Kidney tubule cell (primary cell): Measurements from ENCODE around the gene GNE.
"Not testable (repeated sequence)": the region's sequence is repeated elsewhere in the genome, so short reads cannot be mapped to it uniquely, and the experiment has no call there.

Experiments
- DNase-seq: peaks from one replicate; pipeline ENCODE4 v3.0.0-alpha.2; 2018; ENCODE audit warnings: low spot score

GNE gene

DNA sequence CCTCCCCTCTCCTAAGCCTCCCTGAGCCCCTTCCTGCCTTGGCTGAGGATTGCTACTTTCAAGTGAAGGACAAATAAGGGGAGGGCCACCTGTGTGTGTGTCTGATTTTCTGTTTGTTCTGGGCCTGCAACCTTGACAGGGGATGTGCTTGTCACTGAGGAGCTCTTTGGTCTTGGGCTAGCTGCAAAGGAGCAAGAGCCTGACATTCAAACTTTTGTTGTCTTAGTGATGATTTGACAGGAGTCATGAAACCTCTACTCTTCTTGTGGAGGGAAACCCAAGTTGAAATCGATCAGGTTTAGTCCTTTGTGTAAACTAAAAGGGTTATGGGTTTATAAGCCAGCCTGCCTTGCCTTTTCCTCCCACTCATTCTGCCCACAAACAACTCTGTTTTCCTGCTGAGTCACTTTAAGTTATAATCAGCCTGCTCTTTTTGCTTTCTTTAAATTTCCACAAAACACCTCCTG, 50.7 kb downstream of the GNE start:
- DNase-seq = peak; percentile 52

DNA sequence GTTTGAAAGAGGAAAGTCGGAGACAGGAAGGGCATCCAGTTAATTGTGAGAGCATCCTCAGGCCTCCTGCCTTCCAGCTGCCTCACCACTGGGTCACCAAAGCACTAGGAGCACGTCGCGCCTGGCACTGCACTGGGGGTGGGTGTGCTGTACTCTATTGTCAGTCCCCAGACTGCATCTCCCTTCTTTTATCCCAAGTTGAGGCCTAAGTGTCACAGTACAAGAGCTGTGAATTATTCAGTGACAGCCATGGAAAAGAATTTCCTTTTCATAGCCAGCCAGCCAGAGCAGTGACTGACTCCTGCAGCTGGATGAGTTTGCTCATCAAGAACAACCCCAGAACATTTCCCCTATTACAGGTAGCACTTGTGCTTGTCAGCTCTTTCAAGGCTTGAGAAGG, 51.2 kb downstream of the GNE start:
- DNase-seq = peak; percentile 93

DNA sequence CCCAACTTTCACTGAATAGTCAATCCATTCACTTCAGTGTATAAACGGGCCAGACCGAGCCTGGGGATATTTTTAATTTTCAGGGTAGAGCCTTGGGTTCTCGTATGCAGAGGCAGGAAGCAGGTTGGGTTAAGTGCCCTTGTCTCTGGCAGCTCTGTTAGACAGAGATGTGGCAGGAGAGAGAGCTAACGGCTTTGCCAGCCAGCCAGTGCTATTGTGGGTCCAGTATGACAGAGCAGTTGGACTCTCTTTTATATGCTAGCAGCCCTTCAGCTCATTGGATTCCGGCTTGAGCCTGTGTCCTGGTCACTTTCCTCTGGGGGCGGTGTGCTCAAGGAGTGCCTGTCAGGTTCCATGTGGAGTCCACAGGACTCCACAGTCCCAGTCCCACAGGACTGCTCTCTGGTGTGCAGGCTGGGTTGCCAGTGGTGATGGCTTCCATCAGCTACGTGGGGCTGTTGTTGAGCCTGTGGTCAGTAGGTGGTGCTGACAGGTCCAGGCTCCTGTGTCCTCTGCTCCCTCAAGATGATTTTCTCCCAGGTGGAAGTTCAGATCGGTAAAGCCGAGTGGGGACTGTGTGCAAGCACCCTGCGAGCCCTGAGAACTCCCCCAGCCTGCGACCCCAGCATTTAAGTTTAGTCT, 53.2 kb downstream of the GNE start:
- peak; percentile 43 for DNase-seq

DNA sequence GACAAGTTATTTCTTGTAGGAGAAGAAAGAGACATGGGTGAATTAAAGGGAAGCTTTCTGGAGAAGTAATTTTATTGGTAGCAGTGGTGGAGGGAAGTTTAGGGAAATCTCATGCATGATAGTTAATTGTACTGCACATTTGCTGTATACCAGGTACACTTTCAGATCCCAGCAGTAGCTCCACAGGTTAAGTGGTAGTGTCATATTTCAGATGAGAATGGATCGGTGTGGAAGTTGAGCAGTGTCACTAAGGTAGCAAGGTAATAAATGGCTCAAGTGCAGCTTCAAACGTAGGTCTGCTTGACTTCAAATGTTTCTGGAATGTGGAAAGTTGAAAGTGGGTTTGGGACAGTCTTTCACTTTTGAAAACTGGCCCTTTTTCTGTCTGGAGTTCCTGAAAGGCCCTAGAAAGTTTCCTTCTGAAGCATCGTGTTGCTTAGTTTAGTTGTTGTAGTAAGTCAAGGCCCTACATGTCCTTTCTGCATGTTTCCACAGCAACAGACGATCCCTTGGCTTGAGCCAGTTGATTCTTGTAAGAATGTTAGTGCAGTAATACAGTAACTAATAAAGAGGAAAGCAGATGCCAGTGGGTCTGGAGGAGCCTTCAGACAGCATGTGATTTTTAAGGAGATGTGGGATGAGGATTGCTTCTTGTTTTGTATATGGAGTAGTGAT, 63.8 kb downstream of the GNE start:
- peak; percentile 36 for DNase-seq

DNA sequence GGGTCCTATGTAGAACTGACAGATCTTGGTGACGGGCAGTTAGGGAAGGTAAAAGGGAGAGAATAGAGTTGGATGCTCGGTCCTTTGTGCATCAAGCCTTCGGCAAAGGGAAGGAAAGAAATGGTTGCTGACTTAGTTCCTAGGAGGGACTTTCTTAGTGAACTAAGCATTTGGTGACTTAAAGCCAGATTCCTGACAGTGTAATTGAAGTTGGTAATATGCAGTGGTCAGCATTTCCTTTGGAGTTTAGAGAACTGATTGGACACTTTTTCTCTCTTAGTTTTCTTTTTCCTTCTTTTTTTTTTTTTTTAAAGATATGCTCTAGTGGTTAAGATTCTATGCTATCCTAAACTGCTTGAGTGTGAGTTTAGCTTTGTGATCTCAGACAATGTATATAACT, 65.2 kb downstream of the GNE start:
- DNase-seq = no peak

DNA sequence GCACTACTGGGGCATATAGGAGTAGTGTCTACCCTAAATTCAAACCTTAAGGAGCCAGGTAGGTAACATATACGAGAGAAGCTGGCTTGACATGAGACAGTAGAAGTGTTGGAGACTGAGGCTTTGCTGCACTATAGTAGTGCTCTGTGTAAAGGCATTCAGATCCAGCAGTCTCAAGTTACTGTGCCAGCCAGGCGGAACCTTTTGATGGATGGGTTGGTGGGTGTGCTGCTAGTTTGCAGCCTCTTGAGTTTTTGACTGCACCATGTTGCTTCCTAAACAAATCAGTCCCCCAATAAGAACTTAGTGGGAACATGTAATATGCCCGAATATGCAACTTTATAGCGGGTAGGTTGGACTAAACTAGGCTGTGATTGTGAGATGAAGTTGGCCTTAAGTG, 66.1 kb downstream of the GNE start:
- DNase-seq = peak; percentile 56

DNA sequence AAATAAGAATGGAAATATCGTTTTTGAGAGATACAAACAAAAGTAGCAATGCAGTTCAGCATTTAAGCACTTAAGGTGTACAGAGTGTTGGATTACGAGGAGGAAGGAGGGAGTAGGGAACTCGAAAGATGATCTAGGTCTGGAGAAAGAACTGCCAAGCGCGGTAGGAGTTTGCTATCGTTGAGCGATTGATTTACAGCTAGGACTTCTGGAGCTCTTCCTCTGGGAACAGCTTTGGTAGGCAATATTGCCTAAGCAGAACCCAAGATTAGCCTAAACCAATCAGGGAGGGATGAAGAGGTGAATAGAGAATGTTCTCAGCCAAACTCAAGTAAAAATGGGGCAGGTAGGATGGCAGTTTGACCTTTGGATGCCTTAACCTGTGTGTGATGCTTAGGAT, 66.6 kb downstream of the GNE start:
- no peak for DNase-seq

DNA sequence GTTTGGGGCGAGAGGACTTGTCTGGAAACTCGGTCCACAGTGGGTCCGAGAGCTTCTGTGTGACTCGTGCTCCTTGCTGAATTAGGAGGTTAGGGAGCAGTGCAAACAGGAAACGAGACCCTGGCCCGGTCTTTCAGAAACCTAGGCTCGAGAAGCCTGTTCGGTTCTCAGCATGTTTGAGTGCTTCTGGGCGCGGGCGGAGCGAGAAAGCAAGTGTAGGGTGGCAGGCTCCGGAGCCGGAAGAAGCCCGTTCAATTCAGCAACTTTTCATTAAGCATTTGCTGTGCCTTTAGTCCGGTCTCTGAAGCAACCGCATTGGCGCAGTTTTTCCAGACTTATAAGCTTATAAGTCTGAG, 67.0 kb downstream of the GNE start:
- peak; percentile 41 for DNase-seq

DNA sequence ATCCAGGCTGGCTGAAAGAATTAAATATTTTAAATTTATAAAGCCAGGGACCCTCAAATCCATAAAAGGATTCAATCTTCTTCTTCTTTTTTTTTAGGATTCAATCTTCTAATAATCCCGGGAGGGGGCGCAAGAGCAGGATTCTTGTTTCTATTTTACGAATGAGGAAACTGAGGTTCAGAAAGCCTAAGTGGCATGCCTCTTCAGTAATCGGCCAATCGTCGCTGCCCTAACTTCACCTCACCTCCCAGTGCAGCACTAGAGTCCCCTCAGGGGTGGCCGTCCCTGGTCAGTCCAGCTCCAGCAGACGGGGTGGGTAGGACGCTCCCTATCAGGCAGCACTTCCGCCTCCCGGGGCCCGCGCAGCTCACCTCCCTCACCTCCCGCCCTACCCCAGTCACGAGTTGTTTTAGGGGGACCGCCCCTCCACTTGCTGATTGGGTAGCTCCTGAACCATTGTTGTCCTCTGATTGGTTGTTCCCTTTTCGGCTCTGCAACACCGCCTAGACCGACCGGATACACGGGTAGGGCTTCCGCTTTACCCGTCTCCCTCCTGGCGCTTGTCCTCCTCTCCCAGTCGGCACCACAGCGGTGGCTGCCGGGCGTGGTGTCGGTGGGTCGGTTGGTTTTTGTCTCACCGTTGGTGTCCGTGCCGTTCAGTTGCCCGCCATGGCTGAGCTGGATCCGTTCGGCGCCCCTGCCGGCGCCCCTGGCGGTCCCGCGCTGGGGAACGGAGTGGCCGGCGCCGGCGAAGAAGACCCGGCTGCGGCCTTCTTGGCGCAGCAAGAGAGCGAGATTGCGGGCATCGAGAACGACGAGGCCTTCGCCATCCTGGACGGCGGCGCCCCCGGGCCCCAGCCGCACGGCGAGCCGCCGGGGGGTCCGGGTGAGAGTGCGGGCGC, 67.6 kb downstream of the GNE start, which contains the start of gene CLTA:
CLTA (plus strand) TSS at position 534 of the 902 bp plus-strand sequence; CDS start at position 670, 136 bp downstream.
- peak; percentile 99 for DNase-seq

DNA sequence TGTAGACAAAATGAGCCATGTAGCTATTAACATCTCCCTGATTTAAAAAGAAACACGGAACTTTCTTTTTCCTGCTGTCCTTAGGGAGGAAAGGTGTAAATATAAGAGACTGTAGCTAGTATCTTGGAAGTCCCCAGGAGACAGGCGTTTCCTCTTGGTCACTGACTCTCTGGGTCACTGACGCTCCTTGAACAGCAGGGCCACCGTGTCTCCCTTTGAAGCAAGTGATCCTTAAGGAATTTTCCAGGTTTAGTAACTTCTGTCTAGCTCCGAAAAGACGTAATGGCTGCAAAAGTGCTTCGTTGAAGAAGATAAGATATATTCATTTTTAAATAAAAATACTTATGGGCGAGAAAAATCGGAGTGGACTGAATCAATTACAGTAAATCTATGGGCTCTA, 68.3 kb downstream of the GNE start:
- peak; percentile 77 for DNase-seq

DNA sequence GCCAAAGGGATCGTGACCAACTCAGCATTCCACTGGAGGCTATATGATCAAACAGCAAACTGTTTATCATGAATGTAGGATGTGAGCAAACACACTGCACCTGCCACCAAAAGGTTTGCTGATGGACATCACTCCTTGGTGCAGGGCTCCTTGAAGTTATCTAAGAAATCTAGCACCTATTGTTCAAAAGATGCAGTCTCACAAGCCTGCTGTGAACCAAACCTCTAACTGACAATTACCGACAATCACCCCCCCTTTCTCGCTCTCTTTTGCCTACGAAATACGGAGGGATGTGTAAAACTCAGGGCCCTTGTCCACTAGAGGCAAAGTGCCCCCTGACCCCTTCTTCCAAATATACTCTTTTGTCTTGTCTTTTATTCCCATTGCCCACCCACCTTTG, 70.0 kb downstream of the GNE start:
- DNase-seq = no peak

DNA sequence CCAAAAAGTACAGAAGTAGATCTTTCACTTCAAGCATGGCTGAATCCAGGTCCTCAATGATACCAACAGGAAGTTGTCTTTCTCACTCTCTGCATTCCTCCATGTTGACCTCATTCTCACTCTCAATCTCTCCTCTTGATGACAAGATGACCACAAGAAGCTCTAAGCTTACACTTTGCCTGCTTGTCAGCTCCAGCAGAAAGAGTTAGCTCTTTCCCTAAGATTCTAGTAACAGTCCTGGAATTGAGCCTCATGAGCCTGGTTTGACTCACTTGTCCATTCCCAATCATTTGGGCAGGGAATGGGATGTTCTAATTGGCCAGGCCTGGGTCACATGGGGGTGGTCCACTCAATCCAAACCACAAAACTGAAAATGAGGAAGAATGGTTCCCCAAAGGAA, 70.8 kb downstream of the GNE start:
- peak; percentile 97 for DNase-seq

DNA sequence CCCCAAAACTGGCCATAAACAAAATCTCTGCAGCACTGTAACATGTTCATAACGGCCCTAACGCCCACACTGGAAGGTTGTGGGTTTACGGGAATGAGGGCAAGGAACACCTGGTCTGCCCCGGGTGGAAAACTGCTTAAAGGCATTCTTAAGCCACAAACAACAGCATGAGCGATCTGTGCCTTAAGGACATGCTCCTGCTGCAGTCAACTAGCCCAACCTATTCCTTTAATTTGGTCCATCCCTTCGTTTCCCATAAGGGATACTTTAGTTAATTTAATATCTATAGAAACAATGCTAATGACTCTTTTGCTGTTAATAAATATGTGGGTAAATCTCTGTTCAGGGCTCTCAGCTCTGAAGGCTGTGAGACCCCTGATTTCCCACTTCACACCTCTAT, 78.0 kb downstream of the GNE start:
- DNase-seq = not testable (repeated sequence)

DNA sequence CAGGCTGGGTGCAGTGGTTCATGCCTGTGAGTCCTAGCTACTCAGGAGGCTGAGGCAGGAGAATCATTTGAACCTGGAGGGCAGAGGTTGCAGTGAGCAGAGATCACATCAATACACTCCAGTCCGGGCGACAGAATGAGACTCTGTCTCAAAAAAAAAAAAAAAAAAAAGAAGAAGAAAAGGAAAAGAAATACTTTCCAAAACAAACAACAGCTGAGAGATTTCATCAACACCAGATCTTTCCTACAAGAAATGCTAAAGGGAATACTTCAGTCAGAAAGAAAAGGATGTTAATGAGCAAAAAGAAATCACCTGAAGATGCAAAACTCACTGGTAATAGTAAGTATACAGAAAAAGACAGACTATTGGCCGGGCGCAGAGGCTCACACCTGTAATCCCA, 80.7 kb downstream of the GNE start:
- DNase-seq = no peak

DNA sequence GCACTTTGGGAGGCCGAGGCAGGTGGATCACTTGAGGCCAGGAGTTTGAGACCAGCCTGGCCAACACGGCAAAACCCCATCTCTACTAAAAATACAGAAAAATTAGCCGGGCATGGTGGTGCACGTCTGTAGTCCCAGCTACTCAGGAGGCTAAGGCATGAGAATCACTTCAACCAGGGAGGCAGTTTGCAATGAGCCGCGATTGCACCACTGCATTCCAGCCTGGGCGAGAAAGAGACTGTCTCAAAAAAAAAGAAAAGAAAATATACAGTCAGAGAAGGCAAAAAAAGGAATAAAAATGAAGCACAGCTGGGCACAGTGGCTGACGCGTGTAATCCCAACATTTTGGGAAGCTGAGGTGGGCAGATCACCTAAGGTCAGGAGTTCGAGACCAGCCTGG, 81.8 kb downstream of the GNE start:
- not testable (repeated sequence) for DNase-seq

DNA sequence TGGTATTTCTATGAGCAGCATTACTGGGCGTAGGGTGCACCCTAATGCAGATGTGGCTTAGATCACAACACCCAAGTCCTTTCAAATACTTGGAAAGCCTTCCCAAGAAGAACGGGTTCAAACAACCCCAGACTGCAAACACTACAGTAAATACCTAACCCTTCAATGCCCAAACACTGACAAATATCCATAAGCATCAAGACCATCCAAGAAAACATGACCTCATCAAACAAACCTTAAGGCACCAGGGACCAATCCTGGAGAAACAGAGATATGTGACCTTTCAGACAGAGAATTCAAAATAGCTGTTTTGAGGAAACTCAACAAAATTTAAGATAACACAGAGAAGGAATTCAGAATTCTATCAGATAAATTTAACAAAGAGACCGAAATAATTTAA, 83.0 kb downstream of the GNE start:
- DNase-seq = not testable (repeated sequence)

DNA sequence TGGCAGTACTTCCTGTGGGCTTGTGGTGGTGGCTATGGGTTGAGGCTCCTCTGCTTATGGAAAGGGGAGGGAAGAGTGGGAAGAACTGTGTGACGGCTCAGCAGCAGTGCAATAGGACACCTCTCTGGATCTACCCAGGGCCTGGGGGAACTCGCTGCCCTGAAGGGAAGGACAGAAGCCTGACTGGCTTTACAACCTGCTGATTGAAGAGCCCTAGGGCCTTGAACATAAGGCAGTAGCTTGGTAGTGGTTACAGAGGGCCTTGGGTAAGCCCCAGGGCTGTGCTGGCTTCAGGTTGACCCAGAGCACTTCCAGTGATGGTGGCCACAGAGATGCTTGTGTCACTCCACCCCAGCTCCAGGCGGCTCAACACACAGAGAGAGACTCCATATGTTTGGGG, 83.5 kb downstream of the GNE start:
- no peak for DNase-seq

DNA sequence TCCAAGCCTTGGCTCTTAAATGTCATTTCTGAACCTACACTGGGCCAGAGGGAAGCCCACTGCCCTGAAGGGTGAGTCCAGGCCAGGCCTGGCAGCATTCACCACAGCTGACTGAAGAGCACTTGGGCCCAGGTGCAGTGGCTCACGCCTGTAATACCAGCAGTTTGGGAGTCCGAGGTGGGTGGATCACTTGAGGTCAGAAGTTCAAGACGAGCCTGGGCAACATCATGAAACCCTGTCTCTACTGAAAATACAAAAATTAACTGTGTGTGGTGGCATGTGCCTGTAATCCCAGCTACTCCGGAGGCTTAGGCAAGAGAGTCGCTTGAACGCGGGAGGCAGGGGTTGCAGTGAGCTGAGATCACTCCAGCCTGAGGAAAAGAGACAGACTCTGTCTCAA, 84.0 kb downstream of the GNE start:
- DNase-seq = no peak

DNA sequence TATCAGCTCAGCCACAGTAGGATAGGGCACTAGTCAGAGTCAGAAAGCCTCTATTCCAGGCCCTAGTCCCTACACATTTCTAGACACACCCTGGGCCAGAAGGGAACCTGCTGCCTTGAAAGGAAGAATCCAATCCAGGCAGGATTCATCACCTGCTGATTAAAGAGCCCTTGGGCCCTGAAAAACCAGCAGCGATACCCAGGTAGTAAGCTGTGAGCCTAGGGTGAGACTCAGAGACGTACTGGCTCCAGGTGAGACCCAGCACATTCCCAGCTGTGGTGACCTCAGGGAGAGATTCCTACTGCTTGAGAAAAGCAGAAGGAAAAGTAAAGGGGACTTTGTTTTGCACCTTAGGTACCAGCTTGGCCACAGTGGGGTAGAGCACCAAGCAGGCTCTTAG, 84.4 kb downstream of the GNE start:
- no peak for DNase-seq

DNA sequence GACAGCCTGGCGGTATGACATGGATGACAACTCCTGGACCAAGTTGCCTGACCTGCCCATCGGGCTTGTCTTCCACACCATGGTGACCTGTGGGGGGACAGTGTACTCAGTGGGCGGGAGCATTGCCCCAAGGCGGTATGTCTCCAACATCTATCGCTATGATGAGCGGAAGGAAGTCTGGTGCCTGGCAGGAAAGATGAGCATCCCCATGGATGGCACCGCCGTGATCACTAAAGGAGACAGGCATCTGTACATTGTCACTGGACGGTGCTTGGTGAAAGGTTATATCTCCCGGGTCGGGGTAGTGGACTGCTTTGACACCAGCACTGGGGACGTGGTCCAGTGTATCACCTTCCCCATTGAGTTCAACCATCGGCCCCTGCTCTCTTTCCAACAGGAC, 87.7 kb downstream of the GNE start:
- DNase-seq = no peak

DNA sequence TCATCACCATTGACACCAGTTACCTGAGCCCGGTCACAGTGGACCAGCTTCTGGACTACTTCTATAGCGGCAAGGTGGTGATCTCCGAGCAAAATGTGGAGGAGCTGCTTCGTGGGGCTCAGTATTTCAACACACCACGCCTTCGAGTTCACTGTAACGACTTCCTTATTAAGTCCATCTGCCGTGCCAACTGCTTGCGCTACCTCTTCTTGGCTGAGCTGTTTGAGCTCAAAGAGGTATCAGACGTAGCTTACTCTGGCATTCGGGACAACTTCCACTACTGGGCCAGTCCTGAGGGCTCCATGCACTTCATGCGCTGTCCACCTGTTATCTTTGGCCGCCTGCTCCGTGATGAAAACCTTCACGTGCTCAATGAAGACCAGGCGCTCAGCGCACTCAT, 88.5 kb downstream of the GNE start:
- no peak for DNase-seq

DNA sequence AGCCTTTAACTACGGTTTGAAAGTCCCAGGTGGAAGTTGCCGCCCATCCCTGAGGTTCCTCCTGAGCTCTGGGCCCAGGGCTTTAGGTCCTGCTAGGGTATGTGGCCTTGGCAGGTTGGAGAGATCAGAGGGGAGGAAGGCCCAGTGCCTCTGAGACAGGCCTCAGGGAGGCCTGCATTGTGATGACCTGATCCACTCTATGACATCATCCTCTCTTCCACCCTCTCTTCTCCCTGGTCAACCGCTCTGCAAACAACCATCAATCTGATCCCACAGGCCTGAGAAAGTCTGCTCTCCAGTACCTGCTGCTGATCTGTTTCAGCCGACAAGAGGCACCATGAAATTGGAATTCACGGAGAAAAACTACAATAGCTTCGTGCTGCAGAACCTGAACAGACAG, 89.1 kb downstream of the GNE start, which contains the start of gene CCIN:
CCIN (plus strand) TSS at position 223 of the 400 bp plus-strand sequence; CDS start at position 338, 115 bp downstream.
- no peak for DNase-seq
